ENCODE results near the gene STAM2.
"Not testable (repeated sequence)": the region's sequence is repeated elsewhere in the genome, so short reads cannot be mapped to it uniquely, and the experiment has no call there.

STAM2 gene

GRCh38 chr2:152186262-152186661 lies 10.7 kb upstream of the STAM2 start:
- H3K4me1 ChIP-seq = no peaks in the 10 kb centered on the region
- no peaks in the 10 kb centered on the region for H3K27me3 ChIP-seq (ENCODE audit: low read depth)
- H3K4me3 ChIP-seq = no peak overlapping the region
- DNase-seq (ENCODE audit: low spot score in 2 of 2) = no peak
- in situ Hi-C loops (cut with MboI; ENCODE audit: low sequenced_read_pairs) = no loop called here
- peaks cover 5% of the 10 kb centered on the region; the same call in 1 of the 2 replicates for H3K9me3 ChIP-seq
- H3K36me3 ChIP-seq (replicated peaks) = no peaks in the 10 kb centered on the region

GRCh38 chr2:152183401-152184073 lies 8.0 kb upstream of the STAM2 start:
- Histone ChIP-seq H3K27me3 (ENCODE audit: low read depth) (no peaks in the 10 kb centered on the region), H3K4me1 (no peaks in the 10 kb centered on the region), H3K4me3 (no peak overlapping the region), H3K9me3 (peaks cover 5% of the 10 kb centered on the region; the same call in 1 of the 2 replicates), H3K36me3 (replicated peaks) (no peaks in the 10 kb centered on the region)
- in situ Hi-C loops (cut with MboI; ENCODE audit: low sequenced_read_pairs) = no loop called here
- DNase-seq (ENCODE audit: low spot score in 2 of 2) = no peak

- H3K4me1 ChIP-seq = peaks cover 13% of the 10 kb centered on the region
- H3K9me3 ChIP-seq; H3K4me3 ChIP-seq; in situ Hi-C loops (cut with MboI; ENCODE audit: low sequenced_read_pairs); H3K27me3 ChIP-seq (ENCODE audit: low read depth); H3K36me3 ChIP-seq (replicated peaks); DNase-seq (ENCODE audit: low spot score in 2 of 2): not testable (repeated sequence)
These were observed 2.1 kb upstream of the STAM2 start for GRCh38 chr2:152177667-152178066.

GRCh38 chr2:152176113-152176714 lies 651 bp upstream of the STAM2 start:
- H3K36me3 ChIP-seq (replicated peaks) = no peaks in the 10 kb centered on the region
- H3K9me3 ChIP-seq = no peaks in the 10 kb centered on the region
- DNase-seq (ENCODE audit: low spot score in 2 of 2) = no peak
- H3K4me1 ChIP-seq = peaks cover 13% of the 10 kb centered on the region
- no peaks in the 10 kb centered on the region for H3K27me3 ChIP-seq (ENCODE audit: low read depth)
- in situ Hi-C loops (cut with MboI; ENCODE audit: low sequenced_read_pairs) = no loop called here
- H3K4me3 ChIP-seq = peak overlapping the region; percentile 99

GRCh38 chr2:152175012-152175367 lies 573 bp downstream of the STAM2 start:
- DNase-seq (ENCODE audit: low spot score in 2 of 2) = no peak
- H3K4me1 ChIP-seq = peaks cover 13% of the 10 kb centered on the region
- peak overlapping the region; percentile 99 for H3K4me3 ChIP-seq
- H3K9me3 ChIP-seq = no peaks in the 10 kb centered on the region
- H3K27me3 ChIP-seq (ENCODE audit: low read depth) = no peaks in the 10 kb centered on the region
- H3K36me3 ChIP-seq (replicated peaks) = no peaks in the 10 kb centered on the region
- in situ Hi-C loops (cut with MboI; ENCODE audit: low sequenced_read_pairs) = no loop called here

GRCh38 chr2:152174574-152174973 lies 989 bp downstream of the STAM2 start:
- no peak for DNase-seq (ENCODE audit: low spot score in 2 of 2)
- Histone ChIP-seq H3K4me3 (peak overlapping the region; percentile 99), H3K9me3 (no peaks in the 10 kb centered on the region), H3K27me3 (ENCODE audit: low read depth) (no peaks in the 10 kb centered on the region), H3K4me1 (peaks cover 13% of the 10 kb centered on the region), H3K36me3 (replicated peaks) (no peaks in the 10 kb centered on the region)
- in situ Hi-C loops (cut with MboI; ENCODE audit: low sequenced_read_pairs) = no loop called here

GRCh38 chr2:152173831-152174230 lies 1.7 kb downstream of the STAM2 start:
- Histone ChIP-seq H3K4me1 (peaks cover 13% of the 10 kb centered on the region), H3K36me3 (replicated peaks) (no peaks in the 10 kb centered on the region), H3K4me3 (no peak overlapping the region), H3K9me3 (no peaks in the 10 kb centered on the region), H3K27me3 (ENCODE audit: low read depth) (no peaks in the 10 kb centered on the region)
- in situ Hi-C loops (cut with MboI; ENCODE audit: low sequenced_read_pairs) = no loop called here
- no peak for DNase-seq (ENCODE audit: low spot score in 2 of 2)

- H3K4me3 ChIP-seq; DNase-seq (ENCODE audit: low spot score in 2 of 2); H3K36me3 ChIP-seq (replicated peaks); in situ Hi-C loops (cut with MboI; ENCODE audit: low sequenced_read_pairs); H3K9me3 ChIP-seq; H3K27me3 ChIP-seq (ENCODE audit: low read depth): not testable (repeated sequence)
- peaks cover 13% of the 10 kb centered on the region for H3K4me1 ChIP-seq
These were observed 3.3 kb downstream of the STAM2 start for GRCh38 chr2:152172201-152172785.

GRCh38 chr2:152171718-152172117 lies 3.8 kb downstream of the STAM2 start:
- Histone ChIP-seq H3K36me3 (replicated peaks) (no peaks in the 10 kb centered on the region), H3K4me1 (peaks cover 13% of the 10 kb centered on the region), H3K9me3 (no peaks in the 10 kb centered on the region), H3K4me3 (no peak overlapping the region), H3K27me3 (ENCODE audit: low read depth) (no peaks in the 10 kb centered on the region)
- in situ Hi-C loops (cut with MboI; ENCODE audit: low sequenced_read_pairs) = no loop called here
- no peak for DNase-seq (ENCODE audit: low spot score in 2 of 2)

GRCh38 chr2:152169158-152169557 lies 6.4 kb downstream of the STAM2 start:
- in situ Hi-C loops (cut with MboI; ENCODE audit: low sequenced_read_pairs); H3K4me3 ChIP-seq; H3K4me1 ChIP-seq; H3K9me3 ChIP-seq; DNase-seq (ENCODE audit: low spot score in 2 of 2); H3K27me3 ChIP-seq (ENCODE audit: low read depth); H3K36me3 ChIP-seq (replicated peaks): not testable (repeated sequence)

GRCh38 chr2:152167470-152167869 lies 8.1 kb downstream of the STAM2 start:
- H3K4me3 ChIP-seq; H3K36me3 ChIP-seq (replicated peaks); DNase-seq (ENCODE audit: low spot score in 2 of 2); H3K27me3 ChIP-seq (ENCODE audit: low read depth); H3K9me3 ChIP-seq; in situ Hi-C loops (cut with MboI; ENCODE audit: low sequenced_read_pairs); H3K4me1 ChIP-seq: not testable (repeated sequence)

- no peaks in the 10 kb centered on the region for H3K36me3 ChIP-seq (replicated peaks)
- no peak for DNase-seq (ENCODE audit: low spot score in 2 of 2)
- in situ Hi-C loops (cut with MboI; ENCODE audit: low sequenced_read_pairs) = no loop called here
- no peak overlapping the region for H3K4me3 ChIP-seq
- no peaks in the 10 kb centered on the region for H3K27me3 ChIP-seq (ENCODE audit: low read depth)
- no peaks in the 10 kb centered on the region for H3K9me3 ChIP-seq
- no peaks in the 10 kb centered on the region for H3K4me1 ChIP-seq
These were observed 8.5 kb downstream of the STAM2 start for GRCh38 chr2:152167065-152167464.

GRCh38 chr2:152166633-152167032 lies 8.9 kb downstream of the STAM2 start:
- in situ Hi-C loops (cut with MboI; ENCODE audit: low sequenced_read_pairs) = no loop called here
- Histone ChIP-seq H3K36me3 (replicated peaks) (no peaks in the 10 kb centered on the region), H3K4me3 (no peak overlapping the region), H3K9me3 (no peaks in the 10 kb centered on the region), H3K27me3 (ENCODE audit: low read depth) (no peaks in the 10 kb centered on the region), H3K4me1 (no peaks in the 10 kb centered on the region)
- DNase-seq (ENCODE audit: low spot score in 2 of 2) = no peak

GRCh38 chr2:152165780-152166179 lies 9.8 kb downstream of the STAM2 start:
- Histone ChIP-seq H3K4me3 (no peak overlapping the region), H3K36me3 (replicated peaks) (no peaks in the 10 kb centered on the region), H3K27me3 (ENCODE audit: low read depth) (no peaks in the 10 kb centered on the region), H3K4me1 (no peaks in the 10 kb centered on the region), H3K9me3 (no peaks in the 10 kb centered on the region)
- in situ Hi-C loops (cut with MboI; ENCODE audit: low sequenced_read_pairs) = no loop called here
- no peak for DNase-seq (ENCODE audit: low spot score in 2 of 2)

Data from HAP-1 (cell line).